ENCODE data around the gene KRT83.
"Not testable (repeated sequence)": the region's sequence is repeated elsewhere in the genome, so short reads cannot be mapped to it uniquely, and the experiment has no call there.

KRT83 gene

DNA sequence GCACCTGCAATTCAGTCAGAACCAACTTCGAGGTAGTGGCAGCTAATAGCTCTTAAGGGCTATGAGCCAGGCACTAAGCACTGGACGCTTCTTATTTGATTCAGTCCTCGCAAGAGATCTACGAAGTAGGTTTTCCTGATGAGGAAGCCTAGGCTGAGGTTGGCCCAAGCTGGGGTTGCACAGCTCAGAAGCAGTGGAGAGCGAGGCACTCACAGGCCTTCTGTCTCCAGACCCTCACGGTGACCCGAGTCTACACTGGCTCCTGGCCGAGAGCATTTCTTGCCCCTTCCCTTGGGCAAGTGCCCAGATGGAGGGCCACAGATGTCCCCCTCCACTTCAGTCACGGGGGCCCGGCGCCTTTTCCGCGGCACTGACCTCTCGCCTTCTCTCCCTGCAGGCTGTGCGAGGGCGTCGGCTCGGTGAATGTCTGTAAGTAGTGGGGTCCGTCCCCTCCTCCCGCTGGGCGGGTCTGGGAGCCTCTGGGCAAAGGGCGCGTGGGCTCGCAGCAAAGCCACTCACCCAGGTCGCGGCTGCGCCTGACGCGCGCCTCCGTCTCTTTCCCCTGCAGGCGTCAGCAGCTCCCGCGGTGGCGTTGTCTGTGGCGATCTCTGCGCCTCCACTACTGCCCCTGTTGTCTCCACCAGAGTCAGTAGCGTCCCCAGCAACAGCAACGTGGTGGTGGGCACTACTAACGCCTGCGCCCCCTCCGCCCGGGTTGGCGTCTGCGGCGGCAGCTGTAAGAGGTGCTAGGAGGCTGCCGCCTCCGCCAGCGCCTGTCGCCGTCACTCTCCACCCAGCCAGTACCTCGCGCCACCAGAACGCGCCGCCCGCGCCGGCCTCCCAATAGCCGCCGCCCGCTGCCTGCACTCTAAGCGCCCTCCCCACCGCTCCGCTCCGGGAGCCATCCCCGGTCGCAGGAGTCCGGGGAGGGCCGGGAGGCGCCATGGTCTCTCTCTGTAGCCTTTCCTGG lies 13.1 kb downstream of the KRT83 start:
- DNase-seq = peak; percentile 23

DNA sequence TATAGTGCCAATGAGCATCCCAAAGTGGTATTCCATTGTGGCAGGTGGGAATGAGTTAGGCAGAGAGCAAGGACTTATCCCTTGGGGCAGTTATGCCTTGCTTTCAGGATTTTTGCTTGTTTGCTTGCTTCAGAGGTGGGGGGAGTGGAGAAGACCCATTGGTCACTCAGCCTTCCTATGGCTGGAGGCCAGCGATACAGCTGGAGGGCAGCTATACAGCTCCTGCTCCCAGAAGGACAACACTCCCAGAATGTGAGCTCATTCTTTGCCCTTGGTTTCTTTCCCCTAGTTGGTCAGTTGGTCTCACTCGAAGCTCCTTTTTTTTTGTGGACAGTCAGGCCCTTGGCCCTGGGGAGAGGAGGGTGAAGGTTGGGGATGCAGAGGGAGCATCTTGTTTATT lies 14.5 kb downstream of the KRT83 start:
- no peak for DNase-seq

DNA sequence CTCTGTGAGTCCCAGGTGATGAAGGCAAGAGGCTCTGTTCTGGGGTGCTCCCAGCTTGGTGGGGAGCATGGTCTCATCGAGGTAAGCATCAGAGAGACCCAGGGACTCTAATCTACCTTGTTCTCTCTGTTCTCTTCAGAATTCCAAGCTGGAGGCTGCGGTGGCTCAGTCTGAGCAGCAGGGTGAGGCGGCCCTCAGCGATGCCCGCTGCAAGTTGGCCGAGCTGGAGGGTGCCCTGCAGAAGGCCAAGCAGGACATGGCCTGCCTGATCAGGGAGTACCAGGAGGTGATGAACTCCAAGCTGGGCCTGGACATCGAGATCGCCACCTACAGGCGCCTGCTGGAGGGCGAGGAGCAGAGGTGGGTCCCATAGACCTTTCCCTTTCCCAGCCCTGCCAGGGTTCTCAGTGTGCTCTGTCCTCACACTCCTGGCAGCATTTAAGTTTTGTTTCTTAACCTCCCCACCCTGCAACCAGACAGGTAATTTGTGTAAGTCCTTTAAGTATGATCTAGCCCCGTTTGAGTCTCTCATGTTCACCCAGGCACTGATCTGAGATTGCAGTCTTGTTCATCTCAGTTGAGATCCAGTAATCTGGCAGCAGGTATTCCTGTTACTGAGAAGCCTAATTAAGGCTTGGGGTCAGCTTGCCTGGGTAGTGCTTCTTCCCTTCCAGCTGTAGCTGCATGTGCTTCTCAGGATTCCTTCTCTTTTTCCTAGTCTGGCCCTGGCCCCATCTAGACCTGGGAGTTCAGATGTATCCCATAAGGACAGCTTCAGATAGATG lies 15.1 kb downstream of the KRT83 start:
- no peak for DNase-seq

DNA sequence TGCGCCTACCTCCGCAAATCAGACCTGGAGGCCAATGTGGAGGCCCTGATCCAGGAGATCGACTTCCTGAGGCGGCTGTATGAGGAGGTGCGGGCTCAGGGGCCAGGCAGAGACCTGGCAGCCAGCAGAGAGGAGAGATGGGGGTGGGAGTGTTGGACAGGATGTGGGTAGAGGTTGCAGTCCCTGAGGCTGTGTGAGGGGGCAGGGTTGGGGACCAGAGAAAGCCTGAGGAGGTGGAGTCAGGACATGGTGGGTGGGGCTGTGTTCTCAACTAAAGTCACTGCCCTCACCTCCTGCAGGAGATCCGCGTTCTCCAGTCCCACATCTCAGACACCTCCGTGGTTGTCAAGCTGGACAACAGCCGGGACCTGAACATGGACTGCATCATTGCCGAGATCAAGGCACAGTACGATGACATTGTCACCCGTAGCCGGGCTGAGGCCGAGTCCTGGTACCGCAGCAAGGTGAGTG lies 16.2 kb downstream of the KRT83 start:
- not testable (repeated sequence) for DNase-seq

DNA sequence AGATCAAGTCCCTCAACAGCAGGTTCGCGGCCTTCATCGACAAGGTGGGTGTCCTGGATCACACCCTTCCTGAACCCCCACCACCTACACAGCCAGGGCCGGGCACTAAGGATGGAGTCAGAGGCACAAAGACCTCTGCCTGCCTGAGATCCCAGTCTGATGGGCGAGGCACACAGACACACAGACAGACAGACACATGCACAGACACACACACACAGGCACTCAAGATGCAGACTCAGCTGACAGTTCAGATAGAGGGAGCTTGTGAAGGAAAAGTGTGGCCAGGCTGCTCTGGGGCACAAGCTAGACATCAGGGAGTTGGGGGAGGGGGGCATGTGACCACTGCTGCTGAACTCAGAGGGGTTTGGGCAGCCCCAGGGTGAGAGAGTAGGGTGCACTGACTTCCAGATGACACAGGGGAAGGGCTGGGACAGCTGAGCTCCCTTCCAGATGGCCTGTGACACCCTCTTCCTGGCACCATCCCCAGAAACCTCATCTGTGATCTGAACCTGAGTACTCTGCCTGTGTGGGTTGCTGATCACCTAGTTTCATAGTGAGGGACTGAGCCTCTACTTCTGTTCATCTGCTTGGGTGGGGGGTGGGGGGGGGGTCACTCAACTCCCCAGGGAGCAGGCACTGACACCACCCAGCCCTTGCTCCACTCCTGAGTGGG lies 18.8 kb downstream of the KRT83 start:
- DNase-seq = not testable (repeated sequence)

DNA sequence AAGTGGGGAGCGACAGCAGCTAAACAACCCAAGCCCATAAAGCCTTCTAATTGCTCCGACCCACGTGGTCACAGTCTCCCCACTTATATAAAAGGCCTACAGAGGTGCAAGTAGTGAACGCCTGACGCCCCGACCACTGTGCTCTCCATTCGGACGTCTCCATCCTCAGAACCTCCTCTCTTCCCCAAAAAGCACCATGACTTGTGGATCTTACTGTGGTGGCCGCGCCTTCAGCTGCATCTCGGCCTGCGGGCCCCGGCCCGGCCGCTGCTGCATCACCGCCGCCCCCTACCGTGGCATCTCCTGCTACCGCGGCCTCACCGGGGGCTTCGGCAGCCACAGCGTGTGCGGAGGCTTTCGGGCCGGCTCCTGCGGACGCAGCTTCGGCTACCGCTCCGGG lies 19.5 kb downstream of the KRT83 start:
- DNase-seq = not testable (repeated sequence)

DNA sequence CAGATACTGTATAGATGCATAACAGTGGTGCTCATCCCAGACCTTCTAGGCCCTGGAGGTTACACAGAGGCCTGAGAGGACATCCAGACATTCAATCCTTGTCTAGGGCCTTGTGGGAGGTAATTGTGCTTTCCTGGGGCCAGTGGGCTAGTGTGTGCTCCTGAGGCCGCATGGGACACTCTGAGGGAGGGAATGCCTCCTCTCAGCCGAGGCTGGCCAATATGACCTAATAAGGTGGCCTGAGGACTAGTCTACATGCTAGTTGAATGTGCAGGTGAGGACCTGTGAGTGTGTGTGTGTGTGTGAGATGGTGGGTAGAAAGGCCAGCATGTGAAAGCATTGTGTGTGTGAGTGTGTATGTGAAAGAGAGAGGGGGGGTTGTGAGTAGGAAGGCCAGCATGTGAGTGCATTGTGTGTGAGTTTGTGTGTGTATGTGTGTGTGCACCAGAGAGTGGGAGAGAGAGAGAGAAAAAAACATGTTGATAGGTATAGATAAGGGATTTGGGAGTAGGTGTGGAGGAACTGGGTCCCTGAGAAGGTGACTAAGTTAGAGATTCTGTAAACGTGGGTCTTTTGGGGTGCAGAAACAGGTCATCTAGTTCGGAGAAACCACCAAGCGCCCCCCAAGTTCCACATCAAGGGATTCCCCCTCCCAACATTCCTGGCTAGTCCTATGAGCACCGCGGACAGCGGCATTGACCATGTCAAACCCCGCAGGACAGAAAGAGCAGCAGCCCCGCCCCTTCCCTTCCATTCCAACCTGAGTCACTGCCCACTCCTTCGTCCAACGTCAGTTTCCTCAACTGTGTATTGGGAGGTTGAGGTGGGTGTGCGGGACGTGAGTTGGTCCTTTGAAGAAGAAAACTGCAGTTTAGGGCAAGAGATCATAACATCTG lies 20.2 kb downstream of the KRT83 start:
- DNase-seq = no peak

DNA sequence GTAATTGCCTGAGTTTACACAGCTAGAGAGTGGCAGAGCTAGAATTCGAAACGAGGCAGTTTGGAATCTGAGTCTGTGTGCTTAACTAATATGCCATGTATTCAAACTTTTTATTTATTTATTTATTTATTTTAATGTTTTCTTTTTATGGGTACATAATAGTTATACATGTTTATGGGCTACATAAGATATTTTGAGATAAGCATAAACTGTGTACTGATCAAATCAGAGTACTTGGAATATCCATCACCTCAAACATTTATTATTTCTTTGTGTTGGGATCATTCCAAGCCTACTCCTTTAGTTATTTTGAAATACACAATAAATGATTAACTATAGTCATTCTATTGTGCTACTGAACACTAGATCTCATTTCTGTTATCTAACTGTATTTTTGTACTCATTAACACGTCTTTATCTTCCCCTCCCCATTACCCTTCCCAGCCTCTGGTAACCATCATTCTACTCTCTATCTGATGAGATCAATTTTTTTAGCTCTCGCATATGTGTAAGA lies 22.5 kb downstream of the KRT83 start:
- no peak for DNase-seq

DNA sequence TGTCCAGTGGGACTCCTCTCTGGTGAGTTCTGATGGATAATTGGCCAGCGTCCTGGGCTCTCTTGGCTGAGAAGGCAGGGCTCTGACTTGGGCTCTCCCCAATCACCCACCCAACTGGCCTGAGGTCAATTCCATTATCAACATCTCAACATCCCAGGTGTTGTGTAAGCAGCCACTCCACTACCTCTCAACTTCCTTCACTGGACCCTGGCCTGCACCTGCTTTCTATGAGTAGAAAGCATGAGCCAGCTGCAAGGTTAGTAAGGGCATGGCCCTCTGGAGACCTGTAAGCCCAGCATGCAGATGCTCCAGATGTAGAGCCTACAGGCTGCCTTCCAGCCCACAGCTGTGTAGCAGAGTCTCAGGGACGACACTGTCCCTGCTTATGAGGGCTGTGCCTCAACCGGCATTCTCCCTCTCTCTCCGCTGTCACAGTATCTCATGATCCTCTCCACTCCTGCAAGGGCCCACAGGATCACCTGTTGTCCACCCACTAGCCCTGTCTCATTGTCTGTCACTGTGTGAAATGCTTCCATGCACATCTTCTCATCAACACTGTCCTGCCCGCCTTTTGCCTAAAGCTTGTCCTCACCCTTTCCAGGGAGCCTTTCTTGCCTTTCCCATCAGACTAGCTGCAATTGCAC lies 24.5 kb downstream of the KRT83 start:
- DNase-seq = no peak

DNA sequence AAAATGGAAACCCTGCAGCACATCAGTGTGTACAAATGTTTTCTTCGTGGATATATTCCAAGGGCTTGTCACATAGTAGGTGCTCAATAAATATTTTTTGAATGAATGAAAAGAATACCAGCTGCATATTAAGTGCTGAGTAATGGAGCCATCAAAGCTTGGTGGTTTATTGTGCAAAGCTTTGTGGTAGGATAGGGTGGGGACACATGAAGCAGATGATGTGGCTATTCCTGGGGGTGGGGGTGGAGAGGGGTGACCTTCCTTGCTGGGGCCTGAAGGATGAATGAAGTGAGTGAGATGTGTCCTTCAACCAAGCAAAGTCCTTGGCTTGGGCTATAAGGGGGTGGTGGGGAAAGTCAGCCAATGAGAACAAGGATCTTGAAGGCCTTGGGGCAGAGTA lies 25.5 kb downstream of the KRT83 start:
- DNase-seq = no peak

DNA sequence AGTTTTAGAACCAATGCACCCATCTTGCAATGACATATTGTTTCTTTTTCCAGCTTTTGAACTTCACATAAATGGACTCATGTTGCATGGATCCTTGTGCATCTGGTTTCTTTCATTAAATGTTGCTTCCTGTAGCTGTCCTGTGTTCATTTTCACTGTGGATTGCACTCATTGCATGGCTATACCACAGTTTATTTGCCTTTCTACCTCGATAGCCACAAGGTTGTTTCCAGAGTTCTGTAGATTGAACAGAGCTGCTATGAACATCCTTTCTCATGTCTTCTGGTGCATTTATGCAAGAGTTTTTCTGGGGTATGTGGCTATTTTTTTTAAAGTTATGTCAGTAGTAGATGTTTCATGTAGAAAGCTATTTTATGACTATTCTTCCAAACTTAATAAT lies 26.4 kb downstream of the KRT83 start:
- DNase-seq = no peak

DNA sequence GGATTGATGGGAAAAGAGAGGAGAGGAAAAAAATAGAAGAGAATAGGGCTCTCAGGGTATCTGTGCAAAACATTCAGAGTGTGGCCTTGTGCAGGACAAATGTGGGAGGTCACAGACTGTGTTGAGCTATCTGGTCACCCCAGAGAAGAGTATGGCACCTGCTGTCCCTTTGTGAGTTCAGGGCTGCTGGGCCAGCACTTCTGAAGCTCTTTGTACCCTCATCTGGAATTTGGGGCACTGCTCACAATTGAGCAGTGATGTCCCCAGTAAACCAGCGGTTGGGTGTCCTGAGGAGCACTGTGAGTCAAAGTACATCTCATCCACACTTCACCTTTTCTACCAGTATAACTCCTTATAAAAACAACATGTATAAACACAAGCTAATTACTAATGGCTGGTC lies 27.3 kb downstream of the KRT83 start:
- no peak for DNase-seq

DNA sequence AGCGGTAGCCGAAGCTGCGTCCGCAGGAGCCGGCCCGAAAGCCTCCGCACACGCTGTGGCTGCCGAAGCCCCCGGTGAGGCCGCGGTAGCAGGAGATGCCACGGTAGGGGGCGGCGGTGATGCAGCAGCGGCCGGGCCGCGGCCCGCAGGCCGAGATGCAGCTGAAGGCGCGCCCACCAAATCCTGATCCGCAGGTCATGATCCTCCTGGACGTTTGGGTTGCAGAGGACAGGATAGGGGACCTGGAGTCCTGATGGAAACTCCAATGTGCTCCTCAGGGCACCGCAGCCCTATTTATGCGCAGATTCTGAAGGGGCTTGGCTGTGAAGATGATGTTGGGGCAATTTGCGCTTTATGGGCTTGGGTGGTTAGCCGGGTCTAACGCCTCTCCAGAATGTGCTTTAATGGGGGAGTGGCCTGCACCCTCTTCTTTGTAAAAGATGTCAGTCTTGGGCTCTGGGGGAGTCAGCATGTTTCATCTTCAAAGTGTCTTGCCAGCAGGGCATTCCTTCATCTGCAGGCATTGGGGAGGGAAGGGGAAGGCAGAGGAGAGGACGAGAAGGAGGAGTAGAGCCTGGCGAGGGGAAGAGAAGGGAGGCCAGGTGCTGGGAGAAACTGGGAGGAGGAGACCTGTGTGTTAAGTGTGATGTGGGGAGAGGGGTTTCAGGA lies 29.8 kb downstream of the KRT83 start, which contains the start of gene KRT81:
Gene KRT81, minus strand, starts transcription at position 268 of the 669 bp plus-strand sequence. Its CDS starts 69 bp downstream, at position 199.
- no peak for DNase-seq

DNA sequence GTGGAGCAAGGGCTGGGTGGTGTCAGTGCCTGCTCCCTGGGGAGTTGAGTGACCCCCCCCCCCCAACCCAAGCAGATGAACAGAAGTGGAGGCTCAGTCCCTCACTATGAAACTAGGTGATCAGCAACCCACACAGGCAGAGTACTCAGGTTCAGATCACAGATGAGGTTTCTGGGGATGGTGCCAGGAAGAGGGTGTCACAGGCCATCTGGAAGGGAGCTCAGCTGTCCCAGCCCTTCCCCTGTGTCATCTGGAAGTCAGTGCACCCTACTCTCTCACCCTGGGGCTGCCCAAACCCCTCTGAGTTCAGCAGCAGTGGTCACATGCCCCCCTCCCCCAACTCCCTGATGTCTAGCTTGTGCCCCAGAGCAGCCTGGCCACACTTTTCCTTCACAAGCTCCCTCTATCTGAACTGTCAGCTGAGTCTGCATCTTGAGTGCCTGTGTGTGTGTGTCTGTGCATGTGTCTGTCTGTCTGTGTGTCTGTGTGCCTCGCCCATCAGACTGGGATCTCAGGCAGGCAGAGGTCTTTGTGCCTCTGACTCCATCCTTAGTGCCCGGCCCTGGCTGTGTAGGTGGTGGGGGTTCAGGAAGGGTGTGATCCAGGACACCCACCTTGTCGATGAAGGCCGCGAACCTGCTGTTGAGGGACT lies 30.6 kb downstream of the KRT83 start:
- DNase-seq = not testable (repeated sequence)

DNA sequence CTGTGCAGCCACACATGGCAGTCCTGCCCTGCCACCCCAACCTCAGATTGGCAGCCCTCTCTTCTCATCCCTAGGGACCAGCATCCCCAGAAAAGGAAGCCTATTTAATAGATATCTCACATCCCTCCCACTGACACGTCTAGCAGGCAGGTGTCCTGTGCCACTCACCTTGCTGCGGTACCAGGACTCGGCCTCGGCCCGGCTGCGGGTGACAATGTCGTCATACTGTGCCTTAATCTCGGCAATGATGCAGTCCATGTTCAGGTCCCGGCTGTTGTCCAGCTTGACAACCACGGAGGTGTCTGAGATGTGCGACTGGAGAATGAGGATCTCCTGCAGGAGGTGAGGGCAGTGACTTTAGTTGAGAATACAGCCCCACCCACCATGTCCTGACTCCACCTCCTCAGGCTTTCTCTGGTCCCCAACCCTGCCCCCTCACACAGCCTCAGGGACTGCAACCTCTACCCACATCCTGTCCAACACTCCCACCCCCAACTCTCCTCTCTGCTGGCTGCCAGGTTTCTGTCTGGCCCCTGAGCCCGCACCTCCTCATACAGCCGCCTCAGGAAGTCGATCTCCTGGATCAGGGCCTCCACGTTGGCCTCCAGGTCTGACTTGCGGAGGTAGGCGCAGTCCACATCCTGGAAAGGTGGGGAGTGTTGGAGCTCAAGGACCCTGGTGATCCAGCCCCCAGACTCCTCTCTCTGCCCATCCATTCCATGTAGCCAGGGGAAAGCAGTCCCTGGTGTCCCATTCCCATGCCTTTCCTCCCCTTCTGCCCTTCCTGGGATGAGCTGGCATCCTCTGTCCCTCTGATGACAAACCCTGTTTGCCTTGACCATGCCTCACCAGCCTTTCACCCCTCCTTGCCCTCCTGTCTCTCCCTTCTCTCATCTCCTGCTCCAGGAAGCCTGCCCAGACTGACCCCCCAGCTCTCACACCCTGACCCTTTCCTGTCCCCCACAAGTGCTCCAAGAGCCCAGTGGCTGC lies 33.1 kb downstream of the KRT83 start:
- DNase-seq = not testable (repeated sequence)

DNA sequence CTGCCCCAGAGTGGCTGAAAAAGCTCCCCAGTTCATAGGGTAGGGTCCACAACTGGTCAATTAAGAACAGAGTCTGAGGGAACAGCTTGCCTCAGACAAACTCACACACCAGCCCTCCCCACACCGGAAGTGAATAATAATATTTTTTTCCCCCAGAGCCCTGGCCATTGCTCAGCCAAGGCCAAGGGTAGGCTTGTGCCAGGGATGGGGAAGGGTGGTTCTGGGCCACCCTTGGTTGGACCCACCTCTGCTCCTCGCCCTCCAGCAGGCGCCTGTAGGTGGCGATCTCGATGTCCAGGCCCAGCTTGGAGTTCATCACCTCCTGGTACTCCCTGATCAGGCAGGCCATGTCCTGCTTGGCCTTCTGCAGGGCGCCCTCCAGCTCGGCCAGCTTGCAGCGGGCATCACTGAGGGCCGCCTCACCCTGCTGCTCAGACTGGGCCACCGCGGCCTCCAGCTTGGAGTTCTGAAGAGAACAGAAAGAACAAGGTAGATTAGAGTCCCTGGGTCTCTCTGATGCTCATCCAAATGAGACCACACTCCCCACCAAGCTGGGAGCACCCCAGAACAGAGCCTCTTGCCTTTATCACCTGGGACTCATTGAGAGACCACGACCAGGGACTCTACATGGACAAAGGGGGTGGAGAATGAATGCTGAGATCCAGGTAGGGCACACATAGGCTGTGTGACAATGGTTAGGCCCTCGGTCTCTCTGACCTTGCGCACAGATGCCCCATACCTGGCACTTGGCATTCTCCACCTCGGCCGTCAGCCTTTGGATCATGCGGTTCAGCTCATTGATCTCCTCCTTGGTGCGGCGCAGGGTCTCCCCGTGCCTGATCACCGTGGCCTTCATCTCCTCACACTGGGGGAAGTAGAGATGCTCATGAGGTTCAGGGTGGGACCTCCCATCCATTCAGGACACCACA lies 34.1 kb downstream of the KRT83 start:
- not testable (repeated sequence) for DNase-seq

DNA sequence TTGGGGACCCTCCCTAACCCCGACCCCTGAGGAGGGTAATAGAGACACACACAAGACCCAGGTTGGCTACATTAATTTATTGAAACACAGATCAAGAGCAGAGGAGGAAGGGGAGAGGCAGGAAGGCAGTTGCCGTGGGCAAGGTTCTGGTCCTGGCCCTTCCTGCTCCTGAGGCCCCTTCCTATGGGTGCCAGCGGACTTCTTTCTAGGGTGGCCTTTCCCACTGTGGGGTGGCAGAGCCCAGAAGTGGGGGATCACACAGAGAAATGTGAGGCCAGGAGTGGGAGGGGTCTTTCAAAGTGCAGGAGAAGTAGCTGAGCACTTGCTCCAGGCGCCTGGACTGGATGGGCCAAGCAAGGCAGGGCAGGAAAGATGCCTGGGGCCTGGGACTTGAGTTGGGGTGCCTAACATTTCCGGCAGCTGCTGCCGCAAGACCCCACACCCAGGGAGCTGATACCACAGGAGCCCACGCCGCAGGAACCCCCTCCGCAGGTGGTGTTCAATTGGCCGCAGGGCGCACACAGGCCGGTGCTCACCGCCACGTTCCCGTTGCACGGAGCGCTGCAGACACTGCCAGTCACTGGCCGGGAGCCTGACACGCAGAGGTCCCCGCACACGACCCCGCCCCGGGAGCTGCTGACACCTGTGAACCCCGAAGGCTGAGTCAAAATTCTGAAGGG lies 35.2 kb downstream of the KRT83 start:
- DNase-seq = no peak
